ENCODE measurements around the gene FAM90A26.
"Not testable (repeated sequence)": the region's sequence is repeated elsewhere in the genome, so short reads cannot be mapped to it uniquely, and the experiment has no call there.

Gene FAM90A26

GRCh38 chr4:9169791-9170459 lies at the start of gene FAM90A26:
Gene FAM90A26, plus strand, starts transcription at chr4:9170409. Its CDS starts 2,764 bp downstream, at chr4:9173173.
- DNase-seq = not testable (repeated sequence)

GRCh38 chr4:9122711-9123110 lies 47.5 kb upstream of the FAM90A26 start:
- DNase-seq = not testable (repeated sequence)

GRCh38 chr4:9123572-9124007 lies 46.6 kb upstream of the FAM90A26 start:
- not testable (repeated sequence) for DNase-seq

GRCh38 chr4:9125601-9126161 lies 44.5 kb upstream of the FAM90A26 start:
- not testable (repeated sequence) for DNase-seq

- DNase-seq = not testable (repeated sequence)
Measured at GRCh38 chr4:9131420-9131819, 38.8 kb upstream of the FAM90A26 start.

GRCh38 chr4:9132849-9133248 lies 37.4 kb upstream of the FAM90A26 start:
- DNase-seq = not testable (repeated sequence)

GRCh38 chr4:9134011-9134410 lies 36.2 kb upstream of the FAM90A26 start:
- DNase-seq = not testable (repeated sequence)

GRCh38 chr4:9134556-9134955 lies 35.7 kb upstream of the FAM90A26 start:
- DNase-seq = peak; percentile 64

GRCh38 chr4:9141050-9141449 lies 29.2 kb upstream of the FAM90A26 start:
- not testable (repeated sequence) for DNase-seq

- DNase-seq = not testable (repeated sequence)
Measured at GRCh38 chr4:9142786-9143185, 27.4 kb upstream of the FAM90A26 start.

- no peak for DNase-seq
Measured at GRCh38 chr4:9143421-9144080, 26.7 kb upstream of the FAM90A26 start.

GRCh38 chr4:9146967-9147366 lies 23.2 kb upstream of the FAM90A26 start:
- DNase-seq = no peak

GRCh38 chr4:9147368-9147767 lies 22.8 kb upstream of the FAM90A26 start:
- DNase-seq = not testable (repeated sequence)

GRCh38 chr4:9148611-9149409 lies 21.4 kb upstream of the FAM90A26 start:
- DNase-seq = not testable (repeated sequence)

- not testable (repeated sequence) for DNase-seq
Measured at GRCh38 chr4:9151809-9152179, 18.4 kb upstream of the FAM90A26 start.

- DNase-seq = not testable (repeated sequence)
Measured at GRCh38 chr4:9152180-9153007, 17.8 kb upstream of the FAM90A26 start.

GRCh38 chr4:9153008-9153570 lies 17.1 kb upstream of the FAM90A26 start:
- peak; percentile 69 for DNase-seq

GRCh38 chr4:9153571-9154157 lies 16.5 kb upstream of the FAM90A26 start:
- not testable (repeated sequence) for DNase-seq

- DNase-seq = not testable (repeated sequence)
Measured at GRCh38 chr4:9155101-9155886, 14.9 kb upstream of the FAM90A26 start.

- DNase-seq = not testable (repeated sequence)
Measured at GRCh38 chr4:9158392-9158791, 11.8 kb upstream of the FAM90A26 start.

- not testable (repeated sequence) for DNase-seq
Measured at GRCh38 chr4:9160046-9160445, 10.2 kb upstream of the FAM90A26 start.
